Choroid plexus epithelial cell (primary cell): ENCODE measurements around the gene ZBED4.

Source experiments
- DNase-seq: peaks from one replicate; pipeline ENCODE4 v3.0.0-alpha.2; 2010; ENCODE audit warnings: low read depth
- H3K4me3 ChIP-seq: 2 replicates; pipeline ENCODE4 v1.5.1; 2011; ENCODE audit warnings: low read depth, mild to moderate bottlenecking, control low read depth, low read length, moderate library complexity
- CTCF ChIP-seq: conservative IDR thresholded peaks from 2 replicates; pipeline ENCODE4 v1.5.1; 2011; ENCODE audit warnings: low read depth, mild to moderate bottlenecking, control low read depth, inconsistent platforms, low read length, moderate library complexity

ZBED4 gene

GRCh38 chr22:49927483-49928184, 74.0 kb downstream of the ZBED4 start:
- no peak for TF ChIP-seq CTCF
- no peak for DNase-seq
- H3K4me3 ChIP-seq: no peak overlapping the region

GRCh38 chr22:49928185-49928495, 74.5 kb downstream of the ZBED4 start:
- no peak overlapping the region for H3K4me3 ChIP-seq
- no peak for DNase-seq
- TF ChIP-seq CTCF: no peak

DNA sequence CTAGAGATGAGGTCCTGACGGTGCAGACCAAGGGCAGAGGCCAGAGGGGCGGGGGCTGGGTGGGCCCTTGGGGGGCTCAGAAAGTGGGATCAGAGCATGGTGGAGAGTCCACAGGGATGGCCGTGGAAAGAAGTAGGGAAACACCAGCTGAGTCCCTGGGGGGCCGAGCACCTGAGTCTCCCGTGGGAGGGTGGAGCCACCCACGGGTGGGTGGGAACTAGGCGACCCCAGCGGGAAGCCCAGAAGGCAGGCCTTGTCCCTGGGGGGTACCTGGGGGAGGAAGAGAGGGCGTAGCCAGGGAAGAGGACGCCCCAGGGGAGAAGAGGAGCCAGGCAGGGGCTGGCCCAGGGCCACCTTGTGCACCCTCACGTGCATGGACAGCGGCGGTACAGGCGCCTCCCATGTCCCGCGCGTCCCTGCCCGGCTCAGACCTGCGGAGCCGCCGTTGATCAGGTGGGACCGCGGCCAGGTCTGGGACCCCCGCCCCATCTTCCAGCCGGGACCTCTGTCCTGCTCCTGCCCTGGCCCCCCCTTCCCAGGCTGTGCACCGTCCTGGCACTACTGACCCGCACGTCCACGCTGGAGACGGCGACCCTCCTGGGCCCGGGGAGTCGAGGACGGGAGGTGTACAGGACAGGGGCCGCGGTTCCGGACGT, 75.0 kb downstream of the ZBED4 start:
- no peak for TF ChIP-seq CTCF
- no peak for DNase-seq
- no peak overlapping the region for H3K4me3 ChIP-seq

GRCh38 chr22:49929211-49929979, 75.8 kb downstream of the ZBED4 start:
- TF ChIP-seq CTCF: peak; percentile 44
- peak; percentile 30 for DNase-seq
- H3K4me3 ChIP-seq: no peak overlapping the region

GRCh38 chr22:49929994-49930575, 76.4 kb downstream of the ZBED4 start:
- no peak for DNase-seq
- no peak for TF ChIP-seq CTCF
- no peak overlapping the region for H3K4me3 ChIP-seq

- peak; percentile 52 for TF ChIP-seq CTCF
- no peak overlapping the region for H3K4me3 ChIP-seq
- DNase-seq: peak; percentile 51
Observed at GRCh38 chr22:49930596-49931412, 77.2 kb downstream of the ZBED4 start.
